Right hindlimb (tissue), 1 donor: ENCODE measurements around the gene PCNX1.

ENCODE experiments used
- DNase-seq: peaks from one replicate; pipeline ENCODE4 v3.0.0-alpha.2; 2018

Gene PCNX1

GRCh38 chr14:70889555-70889954 is 17.7 kb upstream of the PCNX1 start:
- DNase-seq = no peak

- no peak for DNase-seq
Measured at GRCh38 chr14:70890826-70891659, 16.2 kb upstream of the PCNX1 start.

DNA sequence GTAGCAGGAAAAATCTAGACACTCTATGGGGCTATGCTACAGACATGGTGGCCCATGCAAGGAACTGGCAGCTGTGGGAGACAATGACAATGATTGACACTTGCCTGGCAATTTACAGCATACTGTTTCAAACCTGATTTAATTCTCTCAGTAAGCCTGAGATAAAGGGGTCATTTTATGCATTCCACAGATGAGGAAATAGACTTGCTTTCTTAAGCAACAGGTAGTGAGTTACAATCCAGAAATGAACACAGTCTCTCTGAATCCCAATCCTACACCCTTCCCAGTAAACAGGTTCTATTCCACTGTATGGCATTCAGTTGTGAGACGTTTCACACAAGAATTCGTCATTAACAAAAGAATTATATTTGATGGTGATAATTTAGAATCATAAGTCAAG is 15.5 kb upstream of the PCNX1 start:
- DNase-seq = no peak

DNA sequence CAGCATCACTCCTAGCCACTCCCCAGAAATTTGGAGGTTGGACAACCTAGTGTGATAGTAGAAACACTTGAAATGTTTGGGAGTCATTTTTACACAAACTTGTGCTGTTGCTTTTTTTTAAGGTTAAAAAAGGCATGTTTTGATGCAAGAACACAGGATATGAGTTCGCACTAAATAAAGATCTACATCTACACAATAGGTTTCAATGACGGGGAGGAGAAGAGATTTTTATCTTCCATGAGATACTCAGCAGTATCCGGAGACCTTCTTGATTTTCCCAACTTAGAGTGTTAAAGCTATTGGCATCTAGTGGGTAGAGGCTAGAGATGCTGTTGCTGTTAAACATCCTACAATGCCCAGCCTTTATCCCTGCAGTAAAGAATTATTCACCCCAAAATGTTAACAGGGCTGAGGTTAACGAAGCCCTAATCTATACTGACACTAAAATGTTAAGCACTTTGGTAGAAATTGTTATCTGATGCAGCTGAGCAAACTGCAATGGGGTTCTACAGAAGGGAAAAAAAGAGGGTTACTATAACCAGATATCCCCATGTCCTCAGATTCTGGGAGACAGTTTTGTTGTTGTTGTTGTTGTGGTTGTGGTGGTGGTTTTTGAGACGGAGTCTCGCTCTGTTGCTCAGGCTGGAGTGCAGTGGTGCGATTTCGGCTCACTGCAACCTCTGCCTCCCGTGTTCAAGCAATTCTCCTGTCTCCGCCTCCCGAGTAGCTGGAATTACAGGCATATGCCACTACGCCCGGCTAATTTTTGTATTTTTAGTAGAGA is 14.0 kb upstream of the PCNX1 start:
- DNase-seq = no peak

DNA sequence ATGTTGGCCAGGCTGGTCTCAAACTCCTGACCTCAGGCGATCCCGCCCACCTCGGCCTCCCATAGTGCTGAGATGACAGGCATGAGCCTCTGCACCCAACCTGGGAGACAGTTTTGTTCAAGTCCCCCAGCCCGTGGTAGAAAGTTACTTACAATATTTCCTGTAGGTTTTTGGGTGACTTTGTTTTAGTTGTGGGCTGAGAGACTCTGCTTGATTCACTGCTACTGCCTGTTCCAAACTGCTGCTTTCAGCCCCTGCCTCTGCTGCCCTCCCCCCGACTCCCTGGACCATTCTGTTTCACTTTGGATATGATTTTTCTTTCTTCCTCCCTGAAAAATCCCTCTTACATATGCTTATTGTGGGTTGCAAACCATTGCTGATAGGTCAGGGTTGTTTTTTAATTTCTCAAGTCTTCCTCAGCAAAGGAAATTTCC is 13.4 kb upstream of the PCNX1 start:
- no peak for DNase-seq

DNA sequence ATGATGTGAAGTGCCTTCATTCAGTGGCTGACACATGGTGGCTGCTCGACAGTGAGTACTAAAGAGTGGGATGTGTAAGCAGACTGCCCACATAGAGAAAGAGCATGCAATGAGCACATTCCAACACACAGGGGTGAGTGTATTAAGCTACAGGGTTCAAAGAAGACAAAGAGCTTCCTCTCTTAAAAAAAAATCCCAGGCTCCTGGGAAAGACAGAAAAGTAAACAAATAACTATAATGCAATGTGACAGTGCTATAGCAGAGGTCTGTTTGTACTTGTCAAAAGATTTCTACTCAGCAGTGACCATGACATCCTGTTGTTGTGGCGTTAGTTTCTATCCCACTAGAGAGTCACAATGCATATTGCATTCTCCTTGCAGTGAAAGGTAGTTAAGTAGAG is 12.4 kb upstream of the PCNX1 start:
- no peak for DNase-seq

DNA sequence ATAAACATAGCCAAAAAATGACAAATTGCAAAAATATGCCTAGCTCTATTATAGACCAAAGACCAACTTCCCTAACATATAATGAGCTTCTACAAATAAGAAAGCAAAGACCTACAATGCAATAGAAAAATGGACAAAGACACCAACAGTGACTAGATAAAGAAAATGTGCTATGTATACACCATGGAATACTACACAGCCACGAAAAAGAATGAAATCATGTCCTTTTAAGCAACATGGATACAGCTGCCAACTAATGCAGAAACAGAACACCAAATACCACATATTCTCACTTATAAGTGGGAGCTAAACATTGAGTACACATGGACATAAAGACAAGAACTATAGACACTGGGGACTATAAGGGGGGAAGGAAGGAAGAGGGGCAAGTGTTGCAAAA is 10.9 kb upstream of the PCNX1 start:
- DNase-seq = no peak

DNA sequence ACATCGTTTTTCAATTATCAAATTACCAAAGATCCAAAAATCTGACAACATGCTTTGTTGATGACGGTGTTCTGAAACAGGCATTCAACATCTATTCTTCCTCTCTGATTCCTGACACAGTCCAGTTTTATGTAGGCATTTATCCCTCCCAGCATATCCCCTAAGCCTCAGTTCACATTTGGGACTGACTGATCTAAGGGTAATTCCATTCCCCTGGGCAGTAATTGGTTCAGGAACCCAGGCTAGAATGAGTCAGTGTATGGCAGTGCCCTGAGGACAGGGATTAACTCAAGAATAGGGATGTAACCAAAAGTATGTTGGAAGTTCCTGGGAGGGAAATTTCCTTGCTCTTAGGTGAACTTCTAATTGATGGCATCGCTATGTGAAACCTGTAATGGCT is 10.3 kb upstream of the PCNX1 start:
- DNase-seq = no peak

DNA sequence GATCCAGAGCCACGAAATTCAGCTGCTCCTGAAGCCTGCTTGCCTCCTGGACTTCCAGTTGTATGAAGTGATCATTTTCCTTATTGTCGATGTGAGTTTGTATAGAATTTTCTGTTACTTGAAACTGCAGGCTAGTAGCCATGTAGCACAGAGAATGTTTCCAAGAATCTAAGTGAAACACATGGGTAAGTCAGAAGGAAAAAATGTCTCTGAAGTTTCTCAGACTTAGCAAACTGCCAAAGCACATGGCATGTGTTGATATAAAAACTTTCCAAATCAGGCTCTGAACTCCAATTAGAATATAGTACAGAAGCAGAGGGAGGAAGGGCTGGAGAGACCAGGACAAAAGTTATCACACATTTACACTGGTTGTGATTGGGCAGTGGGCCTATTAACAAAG is 9.8 kb upstream of the PCNX1 start:
- DNase-seq = no peak

DNA sequence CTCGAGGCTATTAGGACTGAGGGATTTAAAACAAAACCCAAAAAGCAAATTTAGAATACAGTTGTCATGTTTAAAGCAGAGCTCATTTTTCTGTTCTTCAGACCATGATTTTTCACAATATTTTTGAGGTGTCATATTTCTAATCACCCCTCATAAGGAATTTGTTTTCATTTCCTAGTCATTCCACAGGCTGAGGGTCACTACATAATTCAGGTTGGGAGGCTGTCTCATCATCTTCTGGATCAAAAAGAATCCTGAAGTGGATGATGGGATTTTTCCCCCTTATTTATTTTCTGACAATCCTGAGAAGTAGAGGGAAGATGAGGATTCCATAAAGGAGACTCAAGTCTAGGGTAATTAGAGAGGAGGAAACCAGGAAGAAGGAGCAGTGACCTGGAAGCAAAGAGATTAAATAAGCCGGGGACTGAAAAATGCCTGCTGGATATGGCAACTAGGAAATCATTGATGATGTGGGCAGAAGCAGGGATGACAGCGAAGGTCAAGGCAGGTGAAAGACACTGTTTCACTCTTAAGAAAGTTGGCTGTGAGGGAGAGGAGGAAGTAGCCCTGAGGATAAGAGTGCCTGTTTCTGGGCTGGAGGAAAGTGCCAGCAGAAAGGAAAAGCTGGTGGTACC is 9.0 kb upstream of the PCNX1 start:
- no peak for DNase-seq

DNA sequence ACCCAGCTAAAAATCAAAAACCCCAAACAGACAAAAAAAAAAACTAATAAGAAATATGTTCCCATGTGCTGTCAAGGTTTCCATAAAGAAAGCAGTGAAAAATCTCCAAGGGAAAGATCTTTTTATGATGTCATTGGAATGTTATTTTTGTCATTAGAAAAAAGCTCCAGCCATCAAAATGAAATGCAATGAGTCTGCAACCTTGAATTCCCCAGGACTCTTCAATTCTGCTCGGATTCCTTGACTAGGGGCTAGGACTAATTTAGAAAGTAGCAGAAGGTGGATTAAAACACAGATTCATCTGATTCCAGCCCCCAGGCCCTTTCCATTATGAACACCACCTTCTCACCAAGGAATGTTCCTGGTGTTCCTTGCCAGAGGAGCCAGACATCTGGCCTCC is 6.0 kb upstream of the PCNX1 start:
- DNase-seq = no peak

DNA sequence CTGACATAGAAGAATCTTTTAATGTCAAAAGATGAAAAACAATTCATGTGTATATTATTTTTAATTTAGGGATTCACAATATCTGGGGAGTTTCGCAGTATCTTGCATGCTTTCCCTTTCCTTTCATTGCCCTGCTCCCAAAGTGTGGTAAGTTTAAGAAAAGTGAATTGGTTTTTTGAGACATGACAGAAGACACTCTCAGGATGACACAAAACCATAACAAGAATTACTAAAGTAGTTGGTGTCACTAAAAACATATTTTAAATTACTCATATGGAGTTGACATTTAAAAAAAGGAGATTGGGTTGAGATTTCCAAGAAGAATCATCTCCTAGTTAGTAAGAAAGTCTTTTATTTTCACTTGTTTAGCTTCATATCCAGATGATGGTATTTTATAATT is 5.1 kb upstream of the PCNX1 start:
- no peak for DNase-seq

- DNase-seq = no peak
Measured at GRCh38 chr14:70904373-70904772, 2.9 kb upstream of the PCNX1 start.

- DNase-seq = peak; percentile 87
Measured at GRCh38 chr14:70905301-70905700, 2.0 kb upstream of the PCNX1 start.

DNA sequence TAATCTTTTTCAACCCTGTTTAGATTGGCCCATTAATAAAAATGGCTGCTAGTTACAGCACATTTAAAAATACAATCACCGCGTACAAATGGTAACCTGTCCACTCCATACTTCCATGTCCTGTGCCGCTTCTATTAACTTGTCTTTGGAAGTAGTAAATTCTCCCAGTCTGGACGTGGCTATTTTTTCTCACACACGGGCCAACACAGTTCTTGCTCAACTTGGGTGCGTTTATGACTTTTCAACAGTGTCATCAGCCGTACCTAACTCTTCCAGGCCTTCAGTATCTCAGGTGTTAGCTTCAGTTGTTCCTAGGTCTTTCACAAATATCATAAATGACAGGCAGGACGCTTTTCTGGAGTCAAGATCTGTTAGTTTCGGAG is 475 bp upstream of the PCNX1 start:
- no peak for DNase-seq

GRCh38 chr14:70907996-70908934 is 1.0 kb downstream of the PCNX1 start:
- DNase-seq = no peak

GRCh38 chr14:70908935-70909641 is 1.8 kb downstream of the PCNX1 start:
- no peak for DNase-seq

GRCh38 chr14:70909733-70910614 is 2.7 kb downstream of the PCNX1 start:
- no peak for DNase-seq

- no peak for DNase-seq
Measured at GRCh38 chr14:70915415-70915814, 8.2 kb downstream of the PCNX1 start.

- DNase-seq = no peak
Measured at GRCh38 chr14:70916300-70916699, 9.0 kb downstream of the PCNX1 start.

DNA sequence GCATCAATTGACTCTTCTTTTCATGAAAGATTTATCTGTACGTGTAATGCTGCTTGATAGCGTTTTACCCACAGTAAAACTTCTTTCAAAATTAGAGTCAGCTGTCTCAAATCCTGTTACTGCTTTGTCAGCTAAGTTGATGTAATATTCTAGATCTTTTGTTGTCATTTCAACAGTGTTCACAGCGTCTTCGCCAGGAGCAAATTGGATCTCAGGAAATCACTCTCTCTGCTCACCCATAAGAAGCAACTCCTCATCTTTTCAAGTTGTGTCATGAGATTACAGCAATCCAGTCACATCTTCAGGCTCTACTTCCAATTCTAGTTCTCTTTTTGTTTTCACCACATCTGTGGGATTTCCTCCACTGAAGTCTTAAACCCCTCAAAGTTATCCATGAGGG is 9.5 kb downstream of the PCNX1 start:
- DNase-seq = no peak
